Stimulated activated CD4-positive, alpha-beta T cell treated with anti-CD3 and anti-CD28 coated beads, TNF-alpha, amount 100 ng/mL, for 4 hours (primary cell): ENCODE data around the gene TFF3.

Experiments used
- DNase-seq, 3 experiments: peaks; one replicate each; pipeline ENCODE4 v3.0.0-alpha.2; 2020; ENCODE audit warnings: low read depth in 3 of 3

The TFF3 gene

DNA sequence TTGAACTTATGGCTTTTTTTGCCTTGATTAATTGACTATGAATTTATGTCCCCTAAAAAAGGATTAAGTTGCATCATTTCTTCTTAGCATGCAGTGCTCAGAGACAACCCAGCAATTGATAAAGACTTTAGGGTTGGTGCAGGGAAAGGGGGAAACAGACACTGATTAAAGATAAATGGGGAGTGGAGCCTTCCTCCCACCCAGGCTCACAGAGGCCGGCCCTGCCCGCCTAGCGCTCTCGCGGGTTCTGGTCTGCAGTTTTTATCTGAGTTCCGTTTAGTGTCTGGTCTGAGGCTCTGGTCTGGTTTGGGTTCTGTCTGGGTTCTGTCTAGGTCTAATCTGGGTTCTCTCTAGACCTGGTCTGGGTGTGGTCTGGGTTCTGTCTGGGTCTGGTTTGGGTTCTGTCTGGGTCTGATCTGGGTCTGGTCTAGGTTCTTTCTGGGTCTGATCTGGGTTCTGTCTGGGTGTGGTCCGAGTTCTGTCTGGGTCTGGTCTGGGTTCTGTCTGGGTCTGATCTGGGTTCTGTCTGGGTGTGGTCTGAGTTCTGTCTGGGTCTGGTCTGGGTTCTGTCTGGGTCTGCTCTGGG, 48.1 kb downstream of the TFF3 start:
- DNase-seq = no peak

DNA sequence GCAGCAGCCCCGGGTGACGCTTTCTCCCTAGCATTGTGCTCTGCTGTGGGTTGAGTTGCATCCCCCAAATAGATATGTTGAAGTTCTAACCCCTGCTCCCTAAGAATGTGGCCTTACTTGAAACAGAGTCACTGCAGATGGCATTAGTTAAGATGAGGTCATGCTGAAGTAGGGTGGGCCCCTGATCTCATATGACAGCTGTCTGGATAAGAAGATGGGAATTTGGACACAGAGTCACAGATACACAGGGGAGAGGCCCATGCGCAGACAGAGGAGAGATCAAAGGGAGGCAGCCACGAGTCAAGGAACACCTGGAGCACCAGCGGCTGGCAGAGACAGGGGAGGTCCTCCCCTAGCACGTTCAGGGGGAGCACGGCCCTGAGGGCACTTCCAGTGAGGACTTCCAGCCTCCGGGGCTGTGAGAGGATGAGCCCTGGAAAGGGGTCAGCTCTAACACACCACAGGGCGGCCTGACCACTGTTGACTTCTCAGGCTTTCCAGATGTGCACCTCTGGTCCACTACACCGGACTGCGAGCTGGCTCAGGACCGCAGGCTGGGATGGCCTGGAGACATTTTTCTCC, 49.9 kb downstream of the TFF3 start:
- DNase-seq = no peak

DNA sequence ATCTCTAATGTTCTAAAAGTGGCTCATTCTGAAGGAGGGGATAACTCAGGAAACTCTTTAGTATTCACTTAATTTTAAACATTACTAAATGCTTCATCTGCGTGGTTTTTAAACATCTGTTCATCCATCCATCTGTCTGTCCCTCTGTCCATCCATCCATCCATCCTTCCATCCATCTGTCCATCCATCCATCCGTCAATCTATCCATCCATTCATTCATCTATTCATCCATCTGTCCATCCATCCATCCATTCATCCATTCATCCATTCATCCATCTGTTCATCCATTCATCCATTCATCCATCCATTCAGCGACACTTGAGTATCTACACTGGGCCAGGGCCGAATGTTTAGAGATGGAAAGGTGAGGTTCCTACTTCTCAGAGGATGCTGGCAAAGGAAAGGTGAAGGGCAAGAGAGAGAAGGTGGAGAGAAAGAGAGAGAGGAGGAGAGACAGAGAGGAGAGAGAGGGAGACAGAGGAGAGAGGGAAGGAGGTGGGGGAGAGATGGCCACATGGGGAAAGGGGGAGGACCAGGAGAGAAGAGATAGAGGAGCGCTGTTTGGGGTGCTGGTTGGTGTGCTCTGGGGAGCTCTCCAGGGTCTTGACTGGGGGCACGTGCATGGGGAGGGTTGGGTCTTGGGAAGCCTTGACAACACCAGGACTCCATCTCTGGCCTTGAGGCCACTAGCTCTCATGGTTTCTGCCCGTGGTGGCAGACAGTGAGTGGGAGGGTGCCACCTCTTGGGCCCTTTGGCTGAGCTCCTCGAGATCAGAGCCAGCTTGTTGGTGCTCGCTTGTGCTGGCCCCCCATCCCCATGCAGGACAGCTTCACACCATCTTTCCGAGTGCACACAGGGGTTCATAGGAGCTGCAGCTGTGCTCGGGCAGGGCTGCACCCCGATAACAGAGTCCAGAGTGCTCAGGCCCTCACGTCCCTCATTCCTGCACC, 50.7 kb downstream of the TFF3 start:
- no peak for DNase-seq

DNA sequence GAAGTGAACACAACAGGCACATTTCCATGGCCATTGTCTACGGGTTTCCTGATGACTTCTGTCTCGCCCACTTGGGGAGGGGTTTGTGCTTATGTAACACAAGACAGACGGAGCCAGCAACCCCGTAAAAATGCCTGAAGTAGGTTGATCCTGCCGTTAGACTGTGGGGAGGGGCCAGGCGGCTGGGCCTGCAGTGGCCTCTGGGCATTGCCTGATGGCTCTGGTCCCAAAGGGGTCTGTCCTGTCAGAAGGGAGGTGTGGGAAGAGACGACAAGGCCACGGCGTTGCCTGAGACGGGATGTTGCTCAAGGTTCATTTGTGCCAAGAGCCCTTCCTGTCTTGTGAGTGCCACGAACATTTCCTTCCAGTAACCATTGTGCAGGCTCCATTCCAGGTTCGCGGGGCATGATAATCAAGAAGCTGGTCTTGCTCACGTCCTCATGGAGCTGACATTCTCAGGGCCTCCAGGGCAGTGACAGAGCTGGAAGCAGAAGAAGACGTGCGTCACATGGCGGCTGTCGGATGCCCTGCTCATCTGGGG, 51.5 kb downstream of the TFF3 start:
- DNase-seq = no peak

DNA sequence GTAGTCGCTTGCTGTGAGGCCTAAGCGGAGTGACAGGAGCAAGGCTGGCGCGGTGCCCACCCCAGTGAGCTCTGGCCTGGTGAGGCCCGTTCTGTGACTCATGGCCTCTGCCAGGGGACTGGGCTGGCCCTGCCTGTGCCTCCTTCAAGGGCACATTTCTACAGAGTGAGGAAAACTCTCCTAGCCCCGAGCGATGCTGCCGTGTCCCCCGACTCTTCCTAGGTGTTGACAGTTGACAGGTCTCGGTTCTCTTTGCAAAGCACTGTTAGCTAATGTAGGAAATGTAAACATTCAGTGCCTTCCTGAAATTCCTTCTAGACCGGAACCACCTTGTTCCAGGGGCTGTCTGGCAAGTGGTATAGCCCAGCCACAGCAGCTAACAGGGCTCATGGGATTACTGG, 52.4 kb downstream of the TFF3 start:
- DNase-seq = no peak

DNA sequence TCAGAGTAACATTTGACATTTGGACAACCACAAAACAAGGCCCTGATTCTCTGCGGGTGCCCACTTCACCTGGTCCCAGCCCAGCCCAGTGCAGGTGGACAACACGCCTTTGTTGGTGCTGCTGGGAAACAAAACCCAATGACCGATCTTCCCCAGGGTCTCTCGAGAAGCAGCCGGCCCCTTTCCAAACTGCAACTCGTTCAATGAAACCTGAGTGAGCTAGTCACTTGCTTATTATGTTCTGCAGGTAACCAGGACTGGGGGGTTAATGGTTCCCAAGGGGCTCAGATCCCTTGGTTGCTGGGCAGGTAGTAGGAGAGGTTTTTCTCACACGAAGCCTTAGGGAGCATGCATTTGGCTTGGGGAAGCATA, 53.4 kb downstream of the TFF3 start:
- DNase-seq = no peak
